NCI-H82 treated with DMSO at 0.1 percent for 48 hours (cell line): ENCODE data around the gene PTHLH.

Experiments used
- DNase-seq: peaks from one replicate; lab custom pipeline; 2025; ENCODE audit not compliant: unreplicated experiment; lab: John Stamatoyannopoulos, UW

The PTHLH gene

DNA sequence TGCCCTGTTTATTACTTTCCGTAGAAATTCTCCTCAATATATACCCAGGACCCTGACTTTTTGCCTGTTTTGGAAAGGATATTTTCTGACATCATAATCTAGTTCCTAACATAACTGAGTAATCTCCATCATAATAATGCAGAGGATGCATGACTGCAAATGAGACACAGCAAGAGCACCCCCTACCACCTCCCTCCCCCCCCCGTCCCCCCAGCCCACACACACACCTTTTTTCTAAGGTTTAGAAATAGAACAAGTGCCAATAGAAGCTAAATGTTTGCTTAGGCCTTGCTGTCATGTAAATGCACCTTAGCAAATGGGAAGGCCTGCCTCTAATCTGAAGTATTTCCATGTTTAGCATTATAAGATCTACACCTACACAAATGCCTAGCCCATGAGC is at the start of gene PTHLH:
Gene PTHLH, minus strand, starts transcription at position 13 of the 400 bp plus-strand sequence. CDS start 3,239 bp downstream, outside the sequence.
- DNase-seq, result no peak

DNA sequence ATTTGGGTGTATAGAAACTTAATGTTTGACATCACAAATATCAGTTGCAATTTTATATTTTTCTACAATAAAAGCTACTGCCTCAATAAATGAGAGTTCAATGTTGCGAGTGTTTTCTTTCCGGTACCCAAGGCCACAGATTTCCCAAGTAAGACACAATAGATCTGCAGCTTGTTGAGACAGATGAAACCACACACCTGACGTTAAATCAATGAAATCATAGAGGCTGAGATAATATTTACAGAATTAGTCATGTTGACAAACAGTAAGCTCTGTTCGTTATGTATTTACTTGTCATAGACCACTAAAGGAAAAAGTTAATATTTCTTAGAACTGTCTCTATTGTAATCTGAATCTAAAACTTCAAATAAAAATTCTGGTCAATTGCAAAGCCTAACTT is 49.2 kb upstream of the PTHLH start:
- no peak for DNase-seq

DNA sequence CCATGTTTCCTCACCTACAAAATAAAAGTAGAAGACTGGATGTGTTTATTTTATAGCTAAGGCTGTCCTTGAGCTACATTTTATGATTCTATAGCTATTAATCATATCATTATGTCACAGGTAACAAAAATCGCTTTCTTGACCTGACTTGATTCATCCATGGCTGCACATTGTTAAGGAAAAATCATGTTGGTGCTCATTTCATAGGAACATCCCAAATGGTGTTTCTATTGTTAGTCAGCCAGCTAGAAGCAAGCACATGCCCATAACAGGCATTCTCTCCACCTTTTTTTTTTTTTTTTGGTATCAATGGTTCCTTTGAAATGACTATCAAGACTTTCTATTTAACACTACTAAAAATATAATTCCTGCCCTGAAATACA is 45.3 kb upstream of the PTHLH start:
- no peak for DNase-seq

DNA sequence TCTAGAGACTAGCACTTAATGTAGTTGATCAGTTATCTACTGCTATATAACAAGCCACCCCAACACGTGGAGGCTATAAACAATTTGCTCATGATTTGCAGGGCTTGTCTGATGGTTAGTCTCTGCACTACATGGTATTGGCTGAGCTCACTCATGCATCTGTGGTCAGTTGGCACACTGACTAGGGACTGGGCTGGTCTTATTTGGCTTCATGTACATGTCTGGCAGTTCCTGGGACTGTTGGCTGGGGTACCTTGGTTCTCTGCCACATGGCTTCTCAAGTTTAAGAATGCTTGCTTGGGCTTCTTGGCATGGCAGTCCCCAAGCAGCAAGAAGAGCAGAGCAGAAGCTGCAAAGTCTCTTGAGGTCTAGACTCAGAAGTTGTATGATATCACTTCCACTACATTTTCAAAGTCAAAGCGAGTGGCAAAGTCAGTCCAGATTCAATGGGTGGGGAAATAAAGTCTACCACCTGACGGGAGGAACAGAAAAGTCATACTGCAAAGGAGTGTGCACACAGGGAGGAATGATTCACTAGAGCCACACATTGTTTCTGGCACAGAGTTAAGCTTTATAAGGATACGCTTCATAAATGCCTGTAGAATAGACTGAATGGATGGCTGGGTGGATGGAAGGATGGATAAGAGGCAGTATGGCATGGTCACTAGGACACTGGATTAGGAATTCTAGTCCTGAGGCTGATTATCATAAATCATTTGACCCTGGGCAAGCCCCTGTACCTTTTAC is 44.8 kb upstream of the PTHLH start:
- no peak for DNase-seq

DNA sequence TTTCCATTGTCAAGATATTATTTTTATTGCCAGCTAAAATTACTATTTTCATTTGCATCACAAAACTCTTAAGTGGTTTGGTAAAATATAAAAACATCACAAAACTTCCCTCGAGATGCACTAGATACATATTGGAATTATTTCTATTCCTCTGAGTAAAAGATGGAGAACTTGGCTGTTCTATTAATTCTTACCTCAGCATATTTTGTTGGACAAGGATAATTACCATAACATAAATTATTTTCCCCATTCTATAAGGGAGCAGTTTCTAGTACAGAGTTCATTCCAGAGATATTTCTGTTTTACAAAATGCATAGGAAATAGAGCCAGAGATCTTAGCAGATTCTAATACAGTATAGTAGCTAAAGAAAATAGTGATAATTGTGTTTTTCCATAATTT is 42.6 kb upstream of the PTHLH start:
- no peak for DNase-seq

DNA sequence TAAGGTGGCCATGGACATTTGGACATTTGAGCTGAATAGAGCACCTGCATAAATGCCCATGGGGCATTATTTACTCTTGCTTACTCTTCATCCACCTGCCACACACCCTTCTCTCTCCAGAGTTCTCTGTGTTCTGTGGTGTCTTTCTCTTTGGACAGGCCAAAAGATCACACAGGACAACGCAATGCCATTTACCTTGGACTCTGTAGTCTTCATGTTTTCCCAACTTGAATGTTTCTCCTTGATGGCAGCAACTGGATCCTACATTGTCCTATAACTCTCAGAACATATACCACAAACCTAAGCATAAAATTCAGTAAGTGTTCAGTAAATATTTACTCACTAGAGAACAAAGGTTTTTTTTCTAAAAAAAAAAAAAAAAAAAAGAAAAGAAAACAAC is 41.7 kb upstream of the PTHLH start:
- DNase-seq, result no peak

DNA sequence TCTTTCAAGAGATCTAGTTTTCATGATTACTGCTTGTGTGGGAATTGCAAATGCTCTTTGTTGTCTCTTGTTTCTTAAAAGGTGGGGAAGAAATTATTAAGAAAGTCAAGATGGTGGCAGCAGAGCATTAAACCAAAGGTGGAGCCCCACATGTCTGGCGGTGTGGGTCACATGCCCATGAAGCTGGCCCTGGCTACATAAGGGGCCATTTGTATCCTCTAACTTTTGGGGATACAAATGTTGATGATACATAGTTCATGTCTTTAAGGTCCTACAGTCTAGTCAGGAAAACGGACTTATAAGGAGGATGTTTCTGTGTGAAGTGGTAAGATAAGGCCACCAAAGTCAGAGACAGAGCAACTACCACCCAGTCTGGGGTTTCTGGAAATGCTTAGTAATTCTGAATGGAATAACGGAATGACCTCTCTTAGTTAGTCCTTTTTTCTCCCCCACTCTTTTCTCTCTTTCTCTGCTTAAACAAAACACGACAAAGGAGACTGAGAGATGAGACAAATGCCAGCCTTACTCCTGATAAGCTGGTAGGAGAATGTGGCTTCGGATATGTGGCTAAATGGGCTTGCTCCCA is 39.9 kb upstream of the PTHLH start:
- no peak for DNase-seq

DNA sequence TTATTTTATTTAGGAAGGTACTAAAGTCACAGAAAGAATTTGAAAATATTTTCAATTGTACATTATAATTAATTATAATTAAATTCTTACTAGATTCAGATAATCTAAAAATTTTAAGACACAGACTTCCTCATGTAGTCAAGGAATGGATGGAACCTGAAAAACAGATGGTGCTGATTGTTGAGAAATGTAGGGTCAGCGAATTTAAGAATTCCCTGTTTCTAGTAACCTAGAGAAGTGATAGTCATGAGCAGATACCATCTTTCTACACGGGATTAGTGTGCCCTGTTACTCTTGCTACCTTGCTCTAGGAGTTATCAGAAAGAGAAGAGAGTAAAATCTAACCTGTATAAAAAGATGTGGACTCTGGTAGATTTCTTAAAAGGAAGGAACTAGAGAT is 37.5 kb upstream of the PTHLH start:
- DNase-seq, result no peak

DNA sequence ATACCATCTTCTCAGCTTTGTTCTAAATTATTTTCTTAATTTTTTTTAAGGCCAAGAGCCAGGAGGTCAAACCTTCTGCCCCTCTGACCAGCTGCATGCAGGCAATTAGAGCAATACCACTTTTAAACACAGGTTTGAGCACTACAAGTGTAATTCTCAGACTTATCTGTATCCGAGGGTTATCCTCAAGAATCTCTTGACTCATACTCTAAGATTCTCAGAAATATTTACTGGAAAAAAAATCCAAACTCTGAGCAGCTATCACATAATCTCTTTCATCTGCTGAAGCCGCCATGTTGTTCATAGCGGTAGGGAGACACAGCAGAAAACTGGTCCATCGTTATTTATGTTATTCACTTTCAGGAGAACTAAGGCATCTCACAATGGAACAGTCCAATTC is 27.4 kb upstream of the PTHLH start:
- DNase-seq, result no peak

DNA sequence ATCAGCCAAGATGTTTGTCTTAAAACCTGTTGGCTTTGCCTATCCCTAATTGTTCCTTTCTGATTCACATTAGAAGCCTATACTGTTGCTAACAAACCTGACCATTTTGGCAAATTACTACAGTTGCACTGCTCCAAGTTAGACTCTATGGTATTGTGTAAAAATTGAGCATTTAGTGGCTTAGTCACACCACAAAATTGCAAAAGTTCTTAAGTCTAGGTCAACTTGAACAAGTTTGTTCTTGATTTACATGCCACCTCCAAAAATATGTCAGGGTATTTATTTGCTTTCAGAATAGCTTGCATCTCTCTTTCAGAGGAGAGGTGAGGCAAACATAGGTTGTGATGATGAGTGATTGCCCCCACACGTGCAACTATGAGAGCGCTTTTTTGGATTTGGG is 27.0 kb upstream of the PTHLH start:
- DNase-seq, result no peak

DNA sequence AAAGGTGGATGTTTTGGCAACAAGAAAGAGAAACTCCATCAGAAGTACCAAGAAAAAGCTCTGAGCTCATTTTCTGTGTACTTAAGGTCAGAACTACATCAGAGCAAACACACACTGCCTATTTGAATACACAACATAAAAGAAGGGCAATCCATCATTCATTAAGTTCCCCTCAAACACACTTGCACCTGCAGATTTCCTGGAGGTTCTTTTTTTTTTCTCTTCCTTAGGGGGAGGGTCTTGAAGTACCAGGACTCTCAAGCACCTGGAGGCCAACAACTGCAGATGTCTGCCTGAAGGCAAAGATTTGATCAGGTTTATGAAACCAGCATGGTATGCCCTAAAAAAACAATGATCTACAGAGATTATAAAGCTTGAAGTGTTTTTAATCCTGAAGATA is 26.1 kb upstream of the PTHLH start:
- DNase-seq, result no peak

DNA sequence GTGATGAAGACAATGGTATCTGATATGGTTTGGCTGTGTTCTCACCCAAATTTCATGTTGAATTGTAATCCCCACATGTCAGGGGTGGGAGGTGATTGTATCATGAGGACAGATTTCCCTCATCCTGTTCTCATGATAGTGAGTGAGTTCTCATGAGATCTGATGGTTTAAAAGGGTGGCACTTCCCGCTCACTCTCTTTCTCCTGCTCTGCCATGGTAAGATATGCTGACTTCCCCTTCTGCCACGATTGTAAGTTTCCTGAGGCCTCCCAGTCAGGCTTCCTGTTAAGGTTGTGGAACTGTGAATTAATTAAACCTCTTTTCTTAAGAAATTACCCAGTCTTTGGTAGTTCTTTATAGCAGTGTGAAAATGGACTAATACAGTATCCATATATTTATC is 25.6 kb upstream of the PTHLH start:
- no peak for DNase-seq

DNA sequence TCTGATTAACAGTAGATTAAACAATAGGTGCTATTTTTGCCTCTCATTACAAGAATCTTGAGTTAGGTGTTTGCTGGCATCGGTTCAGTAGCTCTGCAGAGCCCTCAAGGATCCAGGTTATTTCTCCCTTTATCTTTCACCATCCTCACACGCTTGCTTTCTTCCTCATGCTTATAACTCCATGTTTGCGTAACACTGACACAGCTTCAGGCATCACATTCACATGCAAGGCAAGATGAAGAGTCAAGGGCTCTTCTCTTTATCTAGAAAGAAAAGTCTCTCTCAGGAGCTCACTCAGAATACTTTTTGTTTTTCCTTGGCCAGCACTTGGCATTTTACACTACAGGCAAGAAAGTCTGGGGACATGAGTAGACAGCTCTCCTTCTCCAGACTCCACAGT is 24.2 kb upstream of the PTHLH start:
- no peak for DNase-seq

DNA sequence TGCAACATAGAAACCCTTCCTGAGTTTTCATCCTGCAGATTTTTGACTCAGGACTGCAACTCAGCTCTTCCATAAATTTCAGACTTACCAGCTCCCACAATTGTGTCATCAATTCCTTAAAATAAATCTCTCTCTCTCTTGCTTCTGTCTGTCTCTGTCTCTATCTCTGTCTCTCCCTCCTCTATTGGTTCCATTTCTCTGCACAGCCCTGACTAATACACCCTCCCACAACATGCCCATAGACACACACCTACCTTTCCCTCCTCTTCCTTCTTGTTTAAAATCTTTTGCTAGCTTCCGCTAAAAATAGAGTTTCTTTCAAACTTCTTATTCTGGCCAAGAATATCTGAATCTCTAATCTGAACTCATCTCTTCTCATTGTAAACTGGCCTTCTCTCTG is 22.9 kb upstream of the PTHLH start:
- DNase-seq, result no peak

DNA sequence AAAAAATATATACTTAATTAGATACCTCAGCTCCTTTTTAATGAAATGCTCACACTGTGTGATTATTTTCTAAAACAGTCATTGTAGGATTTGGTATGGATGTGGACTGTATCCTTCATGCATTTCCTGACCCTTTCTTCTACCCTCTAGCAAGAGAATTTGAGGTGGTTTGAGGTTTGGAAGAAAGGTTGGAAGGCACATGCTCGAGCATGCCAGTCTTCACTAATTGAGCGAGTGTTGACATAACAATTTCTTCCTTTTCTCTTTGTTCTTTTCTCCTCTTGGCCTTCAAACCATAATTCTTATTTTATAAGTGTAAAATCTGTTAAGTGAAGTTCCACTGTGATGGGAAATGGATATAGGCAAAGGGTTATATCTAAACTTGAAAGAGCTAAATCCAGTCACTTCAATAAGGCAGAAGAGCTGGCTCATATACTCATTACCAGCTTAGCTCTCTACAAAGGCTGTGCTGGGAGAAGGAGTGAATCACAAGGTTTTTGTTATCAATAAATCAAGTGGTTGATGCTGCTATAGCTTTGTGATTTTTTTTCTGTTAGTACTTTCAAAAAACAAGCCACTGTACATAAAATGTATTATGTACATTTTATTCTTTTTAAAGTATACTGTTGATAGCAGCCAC is 16.2 kb upstream of the PTHLH start:
- DNase-seq, result no peak

DNA sequence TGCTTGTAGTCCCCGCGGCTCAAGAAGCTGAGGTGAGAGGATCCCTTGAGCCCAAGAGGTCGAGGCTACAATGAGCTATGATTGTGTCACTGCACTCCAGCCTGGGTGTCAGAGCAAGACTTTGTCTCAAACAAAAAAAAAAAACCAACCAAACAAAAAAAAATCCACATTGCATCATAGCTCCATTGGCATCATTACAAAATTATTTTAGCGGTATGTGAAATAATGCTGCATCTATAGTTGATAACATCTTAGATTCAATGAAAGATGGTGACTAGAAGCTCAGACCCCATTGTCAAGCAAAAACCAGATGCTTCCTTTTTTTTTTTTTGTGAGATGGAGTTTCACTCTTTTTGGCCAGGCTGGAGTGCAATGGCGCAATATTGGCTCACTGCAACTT is 14.8 kb upstream of the PTHLH start:
- DNase-seq, result no peak

DNA sequence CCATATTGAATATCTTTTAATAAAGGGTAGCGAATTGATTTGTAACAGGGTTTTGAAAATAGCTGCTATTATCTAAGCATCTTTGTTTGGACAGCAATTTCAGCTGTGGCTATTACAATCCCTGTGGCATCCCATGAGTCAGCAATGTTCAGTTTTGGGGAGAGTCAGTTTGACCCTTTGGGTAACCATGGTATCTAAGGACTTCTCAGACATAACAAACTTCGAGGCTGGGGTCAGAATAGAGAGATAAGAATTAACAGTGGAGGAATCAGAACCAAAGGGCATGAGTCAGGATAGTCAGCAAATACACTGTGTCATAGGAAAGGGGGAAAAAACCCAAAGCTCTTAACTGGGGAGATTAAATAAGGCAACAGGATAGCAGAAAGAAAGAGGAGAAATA is 11.7 kb upstream of the PTHLH start:
- no peak for DNase-seq

DNA sequence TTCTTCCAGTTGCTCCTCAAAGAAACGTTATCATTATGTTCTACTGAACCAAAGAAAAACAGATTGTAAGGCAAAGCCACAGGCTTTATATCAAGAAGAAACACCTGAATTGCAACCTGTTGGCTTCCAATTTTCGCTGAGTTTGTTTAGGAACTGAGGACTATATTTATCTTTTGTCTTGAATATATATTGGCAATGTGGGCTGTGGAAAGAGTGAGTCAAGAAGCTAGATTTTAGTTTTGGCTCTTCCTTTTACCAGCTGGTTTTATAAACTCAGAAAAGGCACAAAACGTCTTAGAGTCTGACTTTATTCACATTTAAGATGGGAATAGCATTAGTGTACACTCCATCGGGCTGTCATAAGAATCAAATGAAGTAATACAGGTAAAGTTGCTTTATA is 10.4 kb upstream of the PTHLH start:
- no peak for DNase-seq

DNA sequence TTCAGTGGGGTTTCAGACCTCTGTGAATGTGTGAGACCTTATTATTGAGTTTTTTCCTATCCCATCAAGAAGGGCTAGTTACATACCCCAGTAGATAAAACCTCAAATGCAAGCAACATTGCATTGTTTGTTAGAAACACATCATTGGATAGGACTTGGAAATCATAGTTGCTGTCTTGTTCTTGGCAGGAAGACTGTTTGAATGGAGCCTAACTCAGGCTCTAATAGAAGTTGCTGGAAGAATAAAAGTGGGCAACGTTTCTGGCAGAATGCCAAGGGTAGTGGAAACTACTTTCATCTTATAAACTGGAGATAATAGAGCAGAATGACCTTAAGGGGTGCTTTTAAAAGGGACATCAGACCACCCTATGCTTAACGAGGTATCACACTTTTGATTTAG is 9.9 kb upstream of the PTHLH start:
- no peak for DNase-seq

DNA sequence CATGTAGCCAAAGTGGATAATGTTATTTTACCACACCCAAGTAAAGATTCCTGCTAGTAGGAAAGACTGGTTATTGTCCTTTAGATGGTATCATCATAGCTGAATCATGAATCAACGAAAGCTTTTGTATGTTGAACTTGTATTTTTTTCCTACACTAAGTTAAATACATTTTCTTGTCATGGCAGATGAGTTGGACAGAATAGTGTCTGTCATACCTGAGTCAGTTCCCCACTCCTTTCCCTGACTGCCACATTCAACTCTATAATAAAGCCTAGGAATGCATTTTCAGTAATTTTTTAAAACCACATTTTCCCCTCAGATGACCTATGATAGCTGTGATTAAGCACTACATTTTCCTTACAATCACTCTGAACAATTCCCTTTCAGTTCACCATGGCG is 9.3 kb upstream of the PTHLH start:
- DNase-seq, result no peak

DNA sequence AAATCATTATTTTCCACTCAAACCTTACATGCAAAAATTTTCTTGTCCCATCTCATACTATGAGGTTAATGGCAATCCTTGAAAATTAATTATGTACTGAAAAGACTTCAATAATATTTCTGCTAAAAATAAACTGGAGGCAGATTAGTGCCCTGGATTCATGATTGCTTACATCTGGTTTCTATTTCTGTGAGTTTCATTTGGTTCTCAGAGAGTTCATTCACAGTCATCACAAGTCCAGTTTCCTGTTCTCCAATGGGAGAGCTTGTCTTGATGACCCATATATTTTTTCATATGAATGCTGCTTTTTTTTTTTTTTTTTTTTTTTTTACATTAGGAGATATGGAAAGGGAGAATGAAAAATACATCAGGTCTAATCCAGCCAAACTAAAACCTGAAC is 6.6 kb upstream of the PTHLH start:
- DNase-seq, result no peak

DNA sequence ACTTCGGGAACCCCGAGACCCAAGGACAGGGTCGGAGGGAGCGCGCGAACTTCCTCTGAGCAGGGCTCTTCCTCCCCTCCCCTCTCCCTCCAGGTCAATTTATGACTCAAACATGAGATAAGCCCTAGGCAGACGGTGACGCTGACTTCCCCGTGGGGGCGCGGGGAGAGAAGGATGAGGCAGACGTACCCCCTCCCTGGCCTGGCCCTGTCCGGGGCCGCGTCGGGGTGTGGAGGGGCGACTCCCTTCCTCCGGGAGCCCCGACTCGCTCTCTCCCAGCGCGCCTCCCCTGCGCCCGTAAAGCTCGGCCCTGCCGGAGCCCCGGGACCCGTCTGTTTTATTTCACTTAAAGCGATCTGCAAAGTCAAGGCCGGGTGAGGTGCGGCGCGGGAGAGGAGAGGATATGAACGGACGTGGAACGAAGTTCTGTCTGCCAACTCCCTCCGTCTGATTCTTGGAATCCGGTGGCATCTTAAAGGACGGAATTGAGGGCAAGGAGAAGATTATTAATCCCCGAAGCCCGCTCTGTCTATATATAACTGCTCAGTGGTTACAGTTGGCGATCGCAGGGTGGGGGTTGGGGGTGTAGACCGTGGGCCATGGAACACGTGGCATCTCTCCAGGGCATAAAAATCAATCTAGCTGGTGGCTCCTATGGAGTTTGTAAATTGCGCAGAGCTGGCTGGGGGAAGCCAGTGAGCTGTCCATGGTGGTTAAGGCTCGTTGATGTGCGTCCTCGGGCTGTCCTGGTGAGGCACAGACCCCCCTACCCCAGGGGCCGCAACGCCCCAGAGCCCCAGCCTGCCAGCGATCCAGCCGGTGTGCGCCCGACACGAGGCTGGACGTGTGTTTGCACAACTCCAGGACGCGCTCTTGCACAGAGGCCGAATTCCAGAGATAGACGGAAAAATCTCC is 2.9 kb upstream of the PTHLH start:
- DNase-seq, result peak; percentile 5
